HL-60 (cell line): ENCODE measurements around the gene GPR39.

Source experiments
- DNase-seq, 2 experiments: peaks; one replicate each; pipeline ENCODE4 v3.0.0-alpha.2; 2010 to 2020; ENCODE audit warnings: low read depth in 1 of 2, low spot score in 1 of 2
- H3K27ac ChIP-seq: fragments of 250-450 bp; sonication (Bioruptor Pico); replicated peaks from 2 replicates; pipeline ENCODE4 v1.5.1; 2020; ENCODE audit warnings: mild to moderate bottlenecking, moderate library complexity
- H3K27me3 ChIP-seq: fragments of 250-450 bp; sonication (Bioruptor Pico); 2 replicates; pipeline ENCODE4 v1.5.1; 2021; ENCODE audit warnings: mild to moderate bottlenecking, moderate library complexity; ENCODE audit not compliant: insufficient read depth, poor library complexity, severe bottlenecking
- H3K4me3 ChIP-seq: replicated peaks from 2 replicates; pipeline ENCODE4 v1.5.1; 2011; ENCODE audit warnings: mild to moderate bottlenecking, control low read depth, low read length; ENCODE audit not compliant: insufficient read depth
- CTCF ChIP-seq: IDR thresholded peaks from one replicate; pipeline ENCODE4 v1.5.1; 2011; ENCODE audit warnings: low read length, control low read depth, inconsistent platforms; ENCODE audit not compliant: insufficient read depth
- GABPA ChIP-seq: IDR thresholded peaks from 2 replicates; pipeline ENCODE4 v1.6.1; 2012; ENCODE audit warnings: low read depth
- POLR2AphosphoS5 ChIP-seq: IDR thresholded peaks from 2 replicates; pipeline ENCODE4 v1.6.1; 2012; ENCODE audit warnings: low read depth
- REST ChIP-seq: IDR thresholded peaks from 2 replicates; pipeline ENCODE4 v1.6.1; 2012; ENCODE audit warnings: low read depth; ENCODE audit not compliant: insufficient replicate concordance
- SPI1 ChIP-seq: IDR thresholded peaks from 2 replicates; pipeline ENCODE4 v1.6.1; 2012; ENCODE audit warnings: low read depth, mild to moderate bottlenecking, borderline replicate concordance

Gene GPR39

GRCh38 chr2:132632000-132632649 lies 215.5 kb downstream of the GPR39 start:
- Histone ChIP-seq H3K27ac (no peak overlapping the region), H3K4me3 (no peak overlapping the region), H3K27me3 (no peaks in the 10 kb centered on the region)
- TF ChIP-seq SPI1 (no peak), GABPA (no peak), CTCF (no peak), REST (no peak), POLR2AphosphoS5 (no peak)
- DNase-seq = no peak

DNA sequence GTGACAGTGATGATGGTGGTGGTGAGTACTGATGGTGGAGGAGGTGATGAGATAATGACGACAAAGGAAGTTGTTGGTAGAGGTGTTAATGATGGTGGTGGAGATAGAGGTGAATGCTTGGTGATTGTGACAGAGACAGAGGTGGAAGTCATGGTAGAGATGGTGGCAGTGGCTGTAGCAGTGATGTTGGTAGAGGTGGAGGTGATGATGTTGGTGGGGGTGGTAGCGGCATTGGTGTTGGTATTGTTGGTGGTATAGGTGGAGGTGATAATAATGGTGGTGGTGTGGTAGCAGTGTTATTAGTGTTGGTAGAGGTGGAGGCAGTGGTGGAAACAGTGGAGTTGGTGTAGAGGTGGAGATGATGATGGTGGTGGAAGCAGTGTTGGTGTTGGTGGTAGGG lies 217.0 kb downstream of the GPR39 start:
- Histone ChIP-seq H3K27ac (no peak overlapping the region), H3K27me3 (no peaks in the 10 kb centered on the region), H3K4me3 (no peak overlapping the region)
- DNase-seq = no peak
- TF ChIP-seq CTCF = no peak
- no peak for TF ChIP-seq SPI1
- TF ChIP-seq REST = no peak
- TF ChIP-seq POLR2AphosphoS5 = no peak
- TF ChIP-seq GABPA = no peak

DNA sequence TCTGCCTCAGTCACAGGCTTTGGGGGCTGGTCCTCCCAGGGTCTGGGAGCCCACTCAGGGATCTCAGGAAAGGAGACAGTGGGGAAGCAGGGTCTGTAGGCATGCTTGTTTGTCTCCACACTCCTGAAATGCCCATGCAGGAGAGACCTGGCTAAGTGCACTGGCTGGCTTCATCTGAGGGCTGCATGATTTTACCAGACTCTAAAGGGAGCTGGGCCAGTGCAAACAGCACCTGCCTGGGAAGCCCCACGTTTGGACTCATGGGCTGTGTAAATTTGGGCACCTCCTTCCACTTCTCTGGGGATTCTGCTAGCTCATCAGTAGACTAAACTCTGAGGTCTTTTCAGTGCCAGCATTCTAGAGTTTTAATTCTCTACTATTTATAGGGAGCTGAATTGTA lies 219.7 kb downstream of the GPR39 start:
- Histone ChIP-seq H3K4me3 (no peak overlapping the region), H3K27ac (no peak overlapping the region), H3K27me3 (no peaks in the 10 kb centered on the region)
- no peak for DNase-seq
- no peak for TF ChIP-seq POLR2AphosphoS5
- no peak for TF ChIP-seq SPI1
- TF ChIP-seq GABPA = no peak
- TF ChIP-seq CTCF = no peak
- TF ChIP-seq REST = no peak
